Neural progenitor cell (in vitro differentiated cells): ENCODE data around the gene PREPL.

Experiments
- EZH2 ChIP-seq: fragments of 200-600 bp; sonication (generic); IDR thresholded peaks from 2 replicates; pipeline ENCODE4 v1.6.1; 2017; ENCODE audit warnings: antibody characterized with exemption, mild to moderate bottlenecking, moderate library complexity
- TF ChIP-seq, protein P1 (sequence below): fragments of 200-600 bp; sonication (generic); IDR thresholded peaks from 2 replicates; pipeline ENCODE4 v1.5.1; 2017; ENCODE audit warnings: antibody characterized with exemption, mild to moderate bottlenecking

DNA sequence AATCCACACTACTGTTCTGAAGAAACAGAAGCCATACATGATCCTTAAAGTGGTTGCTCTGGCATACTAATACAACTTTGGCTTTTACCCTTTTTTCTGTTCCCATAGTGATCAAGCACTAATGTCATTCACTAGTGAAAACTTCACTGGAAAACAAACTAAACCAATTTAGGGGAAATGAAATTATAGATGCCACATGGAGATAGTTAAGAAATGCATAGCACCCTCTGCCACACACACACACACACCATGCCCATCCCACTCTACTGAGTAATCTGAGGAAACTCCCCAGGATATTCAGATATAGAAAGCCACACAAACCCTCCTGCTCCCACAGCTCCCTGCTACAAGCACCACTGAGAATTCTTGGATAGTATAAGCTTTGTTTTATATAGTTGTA lies 46.9 kb downstream of the PREPL start:
- TF ChIP-seq, protein P1, sequence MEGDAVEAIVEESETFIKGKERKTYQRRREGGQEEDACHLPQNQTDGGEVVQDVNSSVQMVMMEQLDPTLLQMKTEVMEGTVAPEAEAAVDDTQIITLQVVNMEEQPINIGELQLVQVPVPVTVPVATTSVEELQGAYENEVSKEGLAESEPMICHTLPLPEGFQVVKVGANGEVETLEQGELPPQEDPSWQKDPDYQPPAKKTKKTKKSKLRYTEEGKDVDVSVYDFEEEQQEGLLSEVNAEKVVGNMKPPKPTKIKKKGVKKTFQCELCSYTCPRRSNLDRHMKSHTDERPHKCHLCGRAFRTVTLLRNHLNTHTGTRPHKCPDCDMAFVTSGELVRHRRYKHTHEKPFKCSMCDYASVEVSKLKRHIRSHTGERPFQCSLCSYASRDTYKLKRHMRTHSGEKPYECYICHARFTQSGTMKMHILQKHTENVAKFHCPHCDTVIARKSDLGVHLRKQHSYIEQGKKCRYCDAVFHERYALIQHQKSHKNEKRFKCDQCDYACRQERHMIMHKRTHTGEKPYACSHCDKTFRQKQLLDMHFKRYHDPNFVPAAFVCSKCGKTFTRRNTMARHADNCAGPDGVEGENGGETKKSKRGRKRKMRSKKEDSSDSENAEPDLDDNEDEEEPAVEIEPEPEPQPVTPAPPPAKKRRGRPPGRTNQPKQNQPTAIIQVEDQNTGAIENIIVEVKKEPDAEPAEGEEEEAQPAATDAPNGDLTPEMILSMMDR: no peak
- no peak for TF ChIP-seq EZH2
